ENCODE measurements around the gene SFMBT1.

SFMBT1 gene

DNA sequence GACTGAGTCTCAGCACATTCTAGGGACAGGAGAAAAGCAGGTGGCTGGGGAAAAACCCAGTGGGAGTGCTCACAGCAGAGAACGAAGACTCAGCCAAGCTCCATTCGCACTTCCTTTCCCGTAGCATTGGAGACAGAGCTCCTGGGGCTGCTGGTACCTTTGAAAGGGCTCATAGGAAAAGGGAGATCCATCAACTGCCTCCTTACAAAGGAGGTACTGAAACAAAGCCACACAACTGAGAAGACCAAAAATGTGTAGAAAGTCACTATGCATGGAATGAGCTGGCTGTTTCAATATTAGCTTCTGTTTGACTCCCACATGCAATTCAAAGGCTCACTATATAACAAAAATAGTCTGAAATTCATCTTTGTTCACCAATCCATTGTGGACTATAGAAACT, 165.4 kb downstream of the SFMBT1 start:
- peak; percentile 58 to 70 for ATAC-seq

DNA sequence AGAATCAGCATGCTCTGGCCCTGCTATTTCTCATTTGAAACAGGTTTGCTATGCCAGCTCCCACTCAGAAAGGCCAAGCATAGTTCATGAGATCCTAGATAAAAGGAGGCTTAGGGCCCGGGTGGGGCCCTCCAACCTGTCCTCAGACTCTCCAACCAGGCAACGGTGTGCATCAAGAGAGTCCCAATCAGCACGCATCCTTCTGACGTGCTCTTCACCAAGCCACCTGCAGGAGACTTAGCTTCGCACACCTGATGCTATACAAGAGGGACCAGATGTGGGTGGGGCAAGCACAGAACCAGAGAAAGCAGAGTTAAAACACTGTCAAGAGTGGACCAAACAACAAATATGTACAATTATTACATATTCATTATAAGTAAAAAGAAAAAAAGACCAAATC, 165.8 kb downstream of the SFMBT1 start:
- no peak for ATAC-seq

DNA sequence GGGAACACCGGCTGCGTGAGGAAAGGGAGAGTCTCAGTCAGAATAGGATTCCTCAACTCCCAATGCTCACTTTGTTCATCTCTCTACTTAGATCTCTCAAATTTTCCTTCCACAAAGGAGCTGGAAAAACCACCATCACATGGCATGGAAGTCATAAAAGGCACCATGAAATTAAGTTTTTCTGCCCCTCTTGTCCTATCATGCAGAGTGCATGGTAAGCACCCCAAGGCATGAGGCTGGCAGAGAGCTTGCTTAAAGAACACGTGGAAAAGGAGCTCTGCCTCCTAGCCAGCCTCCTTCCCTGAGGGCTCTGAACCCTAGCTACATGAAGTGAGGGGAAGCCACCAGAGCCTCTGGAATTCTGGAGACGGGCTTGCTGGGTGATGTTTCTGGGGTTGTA, 166.3 kb downstream of the SFMBT1 start:
- no peak for ATAC-seq

- no peak for ATAC-seq
These were observed 166.8 kb downstream of the SFMBT1 start for GRCh38 chr3:52879090-52879489.

- ATAC-seq = no peak
These were observed 168.8 kb downstream of the SFMBT1 start for GRCh38 chr3:52877085-52877484.

DNA sequence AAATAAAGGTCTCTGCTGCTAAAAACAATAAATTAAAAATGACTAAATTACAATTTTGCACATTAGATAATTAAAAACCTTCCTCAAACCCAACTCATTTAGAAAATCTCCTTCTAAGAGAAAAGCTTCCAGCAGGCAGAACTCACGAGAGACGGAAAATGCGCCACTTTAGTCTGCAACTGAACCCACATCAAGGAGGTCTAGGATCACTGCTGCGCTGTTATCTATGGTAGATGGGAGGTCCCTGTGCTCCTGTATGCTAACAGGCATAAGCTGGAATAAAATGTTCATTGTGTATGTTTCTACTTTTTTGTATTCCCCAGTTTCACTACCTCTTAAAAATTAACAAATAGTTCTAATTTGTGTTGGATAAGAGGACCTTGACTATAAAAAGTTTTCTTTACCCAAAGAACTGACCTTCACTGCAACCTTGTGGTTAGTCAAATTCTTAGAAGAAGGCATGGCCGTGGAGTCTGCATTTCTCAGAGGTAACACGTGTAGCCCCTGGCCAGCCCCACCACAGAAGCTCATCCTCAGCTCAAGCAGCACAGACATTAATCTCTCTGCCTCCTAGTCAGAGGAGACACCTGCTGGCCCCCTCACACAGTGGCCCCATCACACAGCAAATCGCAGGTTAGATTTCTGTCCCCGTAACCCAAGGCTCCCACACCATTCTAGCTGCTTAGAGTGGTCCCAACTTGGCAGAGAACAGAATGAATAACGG, 170.8 kb downstream of the SFMBT1 start:
- ATAC-seq = peak in 1 of 2 donors; percentile 39

DNA sequence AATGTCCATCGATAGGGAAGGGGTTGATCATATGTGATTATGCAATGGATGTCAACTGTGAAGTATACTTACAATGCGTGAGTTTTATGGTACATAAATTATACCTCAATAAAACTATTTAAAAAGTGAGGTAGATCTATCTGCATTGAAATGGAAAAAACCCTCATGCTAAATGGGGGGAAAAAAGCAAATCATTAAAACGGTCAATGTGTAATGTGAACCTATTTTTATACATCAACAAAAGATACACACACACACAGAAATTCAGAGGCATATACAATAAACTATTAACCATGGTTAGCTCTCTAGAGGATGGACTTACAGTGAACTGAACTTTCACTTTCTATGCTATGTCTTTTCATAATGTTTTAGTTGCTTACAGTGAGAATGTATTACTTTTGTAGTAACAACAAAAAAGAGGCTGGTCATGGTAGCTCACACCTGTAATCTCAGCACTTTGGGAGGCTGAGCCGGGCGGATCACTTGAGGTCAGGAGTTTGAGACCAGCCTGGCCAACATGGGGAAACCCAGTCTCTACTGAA, 171.6 kb downstream of the SFMBT1 start:
- peak; percentile 26 to 52 for ATAC-seq

DNA sequence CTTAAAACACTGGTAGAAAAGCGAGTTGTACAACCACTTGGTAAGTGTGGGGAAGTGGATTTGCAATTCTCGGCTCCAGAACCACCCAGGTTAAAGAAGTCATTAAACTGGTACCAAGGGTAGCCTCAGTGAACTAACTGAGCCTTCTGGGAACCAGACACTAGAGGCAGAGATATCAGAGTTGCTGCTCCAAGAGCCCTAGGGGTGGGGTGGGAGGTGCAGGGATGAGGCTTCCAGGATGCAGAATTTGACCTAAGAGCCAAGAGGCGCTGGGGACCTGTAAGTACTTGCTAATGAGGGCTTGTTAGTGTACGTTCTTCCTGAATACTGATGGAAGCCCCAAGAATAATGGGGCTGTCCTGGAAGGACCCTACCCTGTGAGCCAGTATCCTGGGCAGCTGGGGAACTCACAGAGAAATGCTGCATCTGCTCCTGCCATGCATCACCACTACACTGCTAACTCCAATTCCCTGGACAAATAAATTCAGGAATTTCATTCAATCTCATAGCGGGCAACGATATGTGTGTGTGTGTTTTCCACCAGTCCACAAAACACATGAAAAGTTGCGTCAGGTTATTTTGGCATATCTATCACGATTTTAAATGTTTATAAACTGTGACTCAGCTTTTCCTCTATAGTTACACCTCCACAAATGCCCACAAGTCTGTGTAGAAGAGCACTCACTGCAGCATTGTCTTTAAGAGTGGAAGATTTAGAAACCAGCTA, 172.3 kb downstream of the SFMBT1 start:
- ATAC-seq = peak; percentile 67 to 75

DNA sequence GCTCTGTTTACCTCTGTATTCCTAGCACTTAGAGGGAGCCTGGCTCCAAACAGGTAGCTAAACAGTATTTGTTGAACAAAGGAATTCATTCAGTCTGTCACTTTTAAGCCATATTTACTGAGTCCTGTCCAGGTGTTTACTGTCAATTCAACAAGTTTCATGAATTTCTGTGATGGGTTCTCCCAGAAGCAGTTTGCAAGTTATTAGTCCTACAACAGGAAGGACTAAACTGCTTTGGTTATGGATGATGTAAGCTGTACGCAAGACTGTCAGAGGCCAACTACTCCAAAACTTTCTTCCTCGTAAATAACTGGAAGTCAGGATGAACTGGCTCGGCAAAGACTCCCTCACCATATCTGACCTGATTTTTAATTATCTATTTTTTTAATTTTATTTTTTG, 173.6 kb downstream of the SFMBT1 start:
- ATAC-seq = no peak

DNA sequence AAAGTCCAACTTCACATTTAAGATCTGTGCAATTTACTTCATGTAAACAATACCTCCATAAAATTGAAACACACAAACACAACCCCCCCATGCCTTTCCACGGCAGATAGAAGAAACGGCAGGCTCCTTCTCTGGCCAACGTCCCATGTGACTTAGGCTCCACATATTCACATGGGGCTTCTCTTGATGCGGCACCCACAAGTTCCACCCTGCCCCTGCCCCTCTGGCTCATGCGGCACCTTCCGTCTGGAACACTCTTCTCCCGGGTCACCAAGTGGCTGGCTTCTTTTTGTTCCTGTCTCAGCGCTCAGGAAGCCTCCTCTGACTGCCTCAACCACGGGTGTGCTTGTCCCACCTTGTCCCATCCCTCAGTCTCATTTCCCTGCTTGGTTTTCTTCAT, 174.1 kb downstream of the SFMBT1 start:
- no peak for ATAC-seq

GRCh38 chr3:52870471-52870870, 175.4 kb downstream of the SFMBT1 start:
- no peak for ATAC-seq

- no peak for ATAC-seq
These were observed 179.4 kb downstream of the SFMBT1 start for GRCh38 chr3:52866427-52866826.

GRCh38 chr3:52865994-52866393, 179.9 kb downstream of the SFMBT1 start:
- no peak for ATAC-seq

- no peak for ATAC-seq
These were observed 185.5 kb downstream of the SFMBT1 start for GRCh38 chr3:52860424-52860768.

DNA sequence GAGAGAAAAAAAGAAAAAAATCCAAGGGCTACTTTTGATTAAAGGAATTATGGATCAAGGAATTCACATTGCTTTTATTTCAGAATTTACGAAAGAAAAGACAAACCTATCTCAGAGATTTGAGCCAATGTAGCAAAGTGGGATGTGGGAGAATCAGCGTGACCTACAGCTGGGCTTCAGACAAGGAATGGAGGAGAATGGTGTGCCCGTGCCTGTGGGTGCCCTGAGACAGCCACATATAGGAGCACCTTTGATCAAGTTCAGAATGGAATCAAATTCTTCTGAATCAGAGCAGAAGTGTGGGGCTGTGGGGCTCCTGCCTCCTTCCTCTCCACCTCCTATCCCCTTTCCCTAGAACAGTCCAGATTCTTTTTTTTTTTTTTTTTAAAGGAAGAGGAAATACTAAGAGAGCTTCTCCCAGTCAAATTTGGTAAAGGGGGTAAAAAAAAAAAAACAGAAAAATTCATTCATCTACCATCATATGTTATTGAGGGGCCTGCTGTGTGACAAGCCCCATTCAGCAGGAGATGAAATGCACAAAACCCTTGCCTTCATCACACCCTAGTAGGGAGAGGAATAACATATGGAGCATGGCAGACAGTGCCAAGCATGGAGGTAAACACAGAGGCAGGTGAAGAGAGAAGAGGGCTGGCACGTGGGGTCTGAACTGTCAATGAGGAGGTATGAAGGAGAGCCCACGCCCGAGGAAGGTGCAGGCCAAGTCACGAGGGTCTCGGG, 186.0 kb downstream of the SFMBT1 start:
- ATAC-seq = no peak

GRCh38 chr3:52857864-52858263, 188.0 kb downstream of the SFMBT1 start:
- no peak for ATAC-seq

DNA sequence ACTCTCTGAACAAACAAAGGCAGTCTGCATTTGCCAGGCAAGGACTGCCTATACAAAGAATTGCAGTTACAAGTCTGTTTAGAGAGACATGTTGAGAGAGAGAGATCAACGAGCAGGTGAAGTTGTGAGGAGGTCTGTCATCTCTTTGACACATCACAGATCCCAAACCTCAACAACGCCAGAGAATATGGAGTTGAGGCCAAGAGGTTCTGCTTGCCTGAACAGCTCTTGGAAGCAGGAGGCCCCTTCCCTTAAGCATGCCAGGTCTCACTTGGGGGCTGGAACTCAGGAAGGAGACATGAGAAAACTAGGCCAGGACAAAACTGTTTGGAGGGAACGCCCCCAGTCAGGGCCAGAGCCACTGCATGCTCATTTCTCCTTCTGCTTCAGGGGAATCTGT, 188.7 kb downstream of the SFMBT1 start:
- no peak for ATAC-seq

GRCh38 chr3:52856666-52857065, 189.2 kb downstream of the SFMBT1 start:
- no peak for ATAC-seq

GRCh38 chr3:52854013-52854412, 191.9 kb downstream of the SFMBT1 start:
- no peak for ATAC-seq
